ENCODE data around the gene LRRC8E.
"Not testable (repeated sequence)": the region's sequence is repeated elsewhere in the genome, so short reads cannot be mapped to it uniquely, and the experiment has no call there.

The LRRC8E gene

DNA sequence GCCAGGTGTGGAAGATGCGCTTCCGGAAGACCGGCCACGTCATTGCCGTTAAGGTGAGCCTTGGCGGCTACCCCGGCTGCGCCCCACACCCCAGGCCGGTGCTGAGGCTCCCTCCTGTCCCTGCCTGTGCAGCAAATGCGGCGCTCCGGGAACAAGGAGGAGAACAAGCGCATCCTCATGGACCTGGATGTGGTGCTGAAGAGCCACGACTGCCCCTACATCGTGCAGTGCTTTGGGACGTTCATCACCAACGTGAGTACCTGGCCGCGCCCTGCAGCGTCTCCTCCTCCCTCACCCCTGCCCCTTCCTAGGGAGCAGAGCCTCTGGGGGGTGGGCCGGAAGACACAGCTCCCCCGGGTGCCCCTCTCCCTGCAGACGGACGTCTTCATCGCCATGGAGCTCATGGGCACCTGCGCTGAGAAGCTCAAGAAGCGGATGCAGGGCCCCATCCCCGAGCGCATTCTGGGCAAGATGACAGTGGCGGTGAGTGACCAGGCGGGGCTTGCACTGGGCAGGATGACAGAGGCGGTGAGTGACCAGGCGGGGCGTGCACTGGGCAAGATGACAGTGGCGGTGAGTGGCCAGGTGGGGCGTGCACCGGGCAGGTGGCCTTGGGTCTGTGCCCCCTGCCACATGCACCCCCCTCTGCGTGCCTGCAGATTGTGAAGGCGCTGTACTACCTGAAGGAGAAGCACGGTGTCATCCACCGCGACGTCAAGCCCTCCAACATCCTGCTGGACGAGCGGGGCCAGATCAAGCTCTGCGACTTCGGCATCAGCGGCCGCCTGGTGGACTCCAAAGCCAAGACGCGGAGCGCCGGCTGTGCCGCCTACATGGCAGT is 22.2 kb downstream of the LRRC8E start:
- DNase-seq = no peak

DNA sequence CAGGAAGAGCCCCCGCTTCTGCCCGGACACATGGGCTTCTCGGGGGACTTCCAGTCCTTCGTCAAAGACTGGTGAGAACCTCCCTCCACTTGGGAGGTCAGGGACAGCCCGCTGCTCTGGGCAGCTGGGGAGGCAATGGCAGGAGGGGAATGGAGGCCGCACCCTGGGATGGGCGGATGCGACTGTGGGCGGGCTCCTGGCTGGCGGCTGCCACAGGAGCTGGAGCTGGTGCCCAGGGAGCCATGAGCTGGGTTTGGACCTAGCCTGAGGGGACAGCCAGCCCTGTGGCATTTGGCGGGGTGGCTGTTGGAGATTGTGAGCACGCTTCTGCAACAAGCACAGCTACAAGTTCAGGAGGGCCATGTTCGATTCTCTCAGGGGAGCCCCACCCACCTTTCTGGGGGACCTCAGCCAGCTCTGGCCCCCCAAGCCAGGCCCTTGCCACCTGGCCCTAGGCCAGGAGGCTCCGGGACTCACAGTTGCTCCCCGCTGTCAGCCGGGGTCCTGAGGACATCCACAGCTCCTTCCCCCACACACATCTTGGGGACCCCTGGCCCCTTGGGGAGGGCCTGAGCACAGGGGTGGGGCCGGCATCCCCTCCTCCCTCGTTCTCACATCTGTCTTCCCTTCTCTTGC is 23.3 kb downstream of the LRRC8E start:
- DNase-seq = no peak

GRCh38 chr19:7912144-7912696 is 23.9 kb downstream of the LRRC8E start:
- no peak for DNase-seq

GRCh38 chr19:7912697-7913564 is 24.6 kb downstream of the LRRC8E start:
- no peak for DNase-seq

GRCh38 chr19:7913652-7914051 is 25.3 kb downstream of the LRRC8E start:
- no peak for DNase-seq

DNA sequence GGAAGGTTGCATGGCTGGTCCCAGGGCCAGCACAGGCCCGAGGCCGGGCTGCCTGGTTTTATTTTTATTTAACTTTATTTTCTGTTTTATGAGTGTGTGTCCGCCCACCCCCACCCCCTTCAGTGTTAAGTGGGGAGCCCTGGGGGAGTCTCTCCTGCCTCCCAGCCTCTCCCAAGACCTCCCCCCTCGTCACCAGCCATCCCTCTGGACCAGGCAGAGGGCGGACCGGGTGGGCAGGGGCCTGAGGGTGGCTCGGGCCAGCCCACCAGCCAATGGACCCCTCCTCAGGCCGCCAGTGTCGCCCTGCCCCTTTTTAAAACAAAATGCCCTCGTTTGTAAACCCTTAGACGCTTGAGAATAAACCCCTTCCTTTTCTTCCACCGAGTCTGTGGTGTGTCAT is 25.8 kb downstream of the LRRC8E start:
- DNase-seq = no peak

- no peak for DNase-seq
Measured at GRCh38 chr19:7914598-7915045, 26.3 kb downstream of the LRRC8E start, which contains the start of gene TGFBR3L. Gene TGFBR3L (plus strand): TSS chr19:7914830.

DNA sequence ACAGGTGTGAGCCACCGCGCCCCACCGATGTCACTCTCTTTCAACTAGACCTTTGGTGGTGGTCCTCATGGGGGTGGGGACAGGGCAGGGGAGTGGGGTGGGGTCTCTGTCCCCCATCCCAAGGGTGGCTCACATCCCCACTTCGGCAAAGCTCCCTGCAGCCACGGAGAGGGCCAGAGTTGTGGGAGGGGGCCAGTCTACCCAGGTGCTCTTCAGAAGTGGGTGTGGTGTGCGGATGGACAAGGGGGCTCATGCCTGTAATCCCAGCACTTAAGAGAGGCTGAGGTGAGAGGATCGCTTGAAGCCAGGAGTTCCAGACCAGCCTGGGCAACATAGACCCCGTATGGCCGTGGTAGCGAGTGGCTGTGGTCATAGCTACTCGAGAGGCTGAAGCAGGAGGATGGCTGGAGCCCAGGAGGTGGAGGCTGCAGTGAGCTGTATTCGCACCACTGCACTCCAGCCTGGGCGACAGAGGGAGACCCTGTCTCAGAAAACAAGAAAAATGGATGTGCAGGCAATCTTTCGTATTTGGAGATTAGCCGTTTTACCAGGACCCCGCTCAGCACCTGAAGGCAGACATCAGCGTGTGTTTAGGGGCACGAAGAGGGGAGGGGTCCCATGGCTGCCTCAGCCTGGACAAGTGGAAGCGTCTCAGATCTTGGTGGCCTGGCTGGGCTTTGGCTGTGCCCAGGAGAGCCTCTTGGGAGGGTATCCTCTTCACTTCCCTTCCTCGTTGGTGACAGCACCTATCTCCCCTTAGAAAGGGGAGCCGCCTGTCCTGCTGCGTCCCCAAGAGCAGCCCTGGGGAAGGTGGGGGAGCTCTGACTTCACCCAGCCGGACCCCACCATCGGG is 27.2 kb downstream of the LRRC8E start:
- DNase-seq = no peak

GRCh38 chr19:7916103-7916954 is 28.0 kb downstream of the LRRC8E start:
- no peak for DNase-seq

- DNase-seq = no peak
Measured at GRCh38 chr19:7916955-7917266, 28.6 kb downstream of the LRRC8E start.

GRCh38 chr19:7917267-7918061 is 29.2 kb downstream of the LRRC8E start:
- peak; percentile 46 for DNase-seq

GRCh38 chr19:7918062-7918614 is 29.8 kb downstream of the LRRC8E start:
- DNase-seq = not testable (repeated sequence)

DNA sequence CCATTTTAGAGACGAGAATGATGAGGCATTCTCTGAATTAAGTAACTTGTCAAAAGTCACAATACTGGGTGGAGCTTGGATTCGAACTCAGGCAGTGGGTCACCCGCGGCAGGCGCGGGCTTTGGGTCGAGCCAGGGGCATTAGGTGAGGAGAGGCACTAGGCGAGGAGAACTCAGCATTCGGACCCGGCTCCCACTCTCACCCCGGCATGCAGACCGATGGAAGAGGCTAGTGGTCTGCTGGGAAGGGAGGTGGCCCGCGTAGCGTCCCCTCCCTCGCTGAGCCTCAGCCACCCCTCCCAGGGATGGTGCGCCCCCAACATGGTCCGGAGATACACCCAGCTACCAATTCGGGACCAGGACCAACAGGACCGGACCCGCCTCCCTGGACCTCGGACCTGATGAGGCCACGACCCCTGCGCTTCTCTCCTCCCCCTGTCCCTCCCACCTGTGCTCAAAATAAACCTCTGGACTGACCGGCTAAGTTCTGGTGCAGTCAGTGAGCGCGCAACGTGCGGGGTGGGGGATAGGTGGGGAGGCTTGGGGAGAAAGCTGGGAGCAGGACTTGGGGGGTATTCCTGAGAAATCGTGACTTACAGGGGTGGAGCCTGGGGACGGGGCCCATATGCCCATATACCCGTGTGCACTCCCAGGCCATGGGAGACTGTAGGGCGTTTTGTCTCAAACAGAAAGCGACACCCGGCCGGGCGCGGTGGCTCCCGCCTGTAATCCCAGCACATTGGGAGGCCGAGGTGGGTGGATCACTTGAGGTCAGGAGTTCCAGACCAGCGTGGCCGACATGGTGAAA is 30.5 kb downstream of the LRRC8E start:
- no peak for DNase-seq

DNA sequence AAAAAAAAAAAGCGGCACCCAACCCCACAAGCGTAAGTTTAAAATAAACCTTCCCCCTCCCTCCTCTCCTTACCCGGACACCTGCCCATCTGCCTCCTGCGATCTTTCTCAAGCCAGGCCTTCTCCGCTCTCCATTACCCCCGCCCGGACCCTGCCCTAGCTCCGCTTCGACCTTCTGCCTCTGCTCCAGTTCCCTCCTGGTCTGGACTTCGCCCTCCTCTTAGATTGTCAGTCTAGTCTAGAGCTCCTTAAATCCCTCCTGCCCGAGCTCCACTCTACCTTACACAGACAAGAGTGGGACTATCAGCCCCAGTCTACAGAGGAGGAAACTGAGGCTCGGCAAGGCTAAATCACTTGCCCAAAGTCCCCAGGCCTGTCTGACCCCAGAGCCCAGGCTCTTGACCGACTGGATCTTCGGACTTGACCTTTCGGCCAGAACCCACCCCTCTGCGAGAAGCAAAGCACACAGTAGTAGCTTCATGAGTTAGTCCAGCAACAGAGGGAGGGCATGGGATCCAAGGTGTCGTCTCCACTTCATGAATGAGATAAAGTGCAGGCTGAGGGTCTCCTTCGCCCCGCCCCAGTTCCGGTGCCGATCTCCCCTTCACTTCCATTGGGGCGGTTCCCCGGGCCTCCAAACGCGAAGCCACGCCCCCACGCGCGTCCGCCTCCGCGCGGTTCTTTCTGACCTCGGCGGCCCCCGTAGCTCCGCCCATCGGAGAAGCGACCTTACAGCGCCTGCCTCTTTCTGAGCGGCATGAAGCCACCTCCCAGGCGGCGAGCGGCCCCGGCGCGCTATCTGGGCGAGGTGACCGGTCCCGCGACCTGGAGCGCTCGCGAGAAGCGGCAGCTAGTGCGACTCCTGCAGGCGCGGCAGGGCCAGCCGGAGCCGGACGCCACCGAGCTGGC is 31.6 kb downstream of the LRRC8E start, which contains the start of gene SNAPC2:
SNAPC2 (plus strand) TSS at position 729 of the 909 bp plus-strand sequence; CDS start at position 758, 29 bp downstream.
- DNase-seq = peak; percentile 95

DNA sequence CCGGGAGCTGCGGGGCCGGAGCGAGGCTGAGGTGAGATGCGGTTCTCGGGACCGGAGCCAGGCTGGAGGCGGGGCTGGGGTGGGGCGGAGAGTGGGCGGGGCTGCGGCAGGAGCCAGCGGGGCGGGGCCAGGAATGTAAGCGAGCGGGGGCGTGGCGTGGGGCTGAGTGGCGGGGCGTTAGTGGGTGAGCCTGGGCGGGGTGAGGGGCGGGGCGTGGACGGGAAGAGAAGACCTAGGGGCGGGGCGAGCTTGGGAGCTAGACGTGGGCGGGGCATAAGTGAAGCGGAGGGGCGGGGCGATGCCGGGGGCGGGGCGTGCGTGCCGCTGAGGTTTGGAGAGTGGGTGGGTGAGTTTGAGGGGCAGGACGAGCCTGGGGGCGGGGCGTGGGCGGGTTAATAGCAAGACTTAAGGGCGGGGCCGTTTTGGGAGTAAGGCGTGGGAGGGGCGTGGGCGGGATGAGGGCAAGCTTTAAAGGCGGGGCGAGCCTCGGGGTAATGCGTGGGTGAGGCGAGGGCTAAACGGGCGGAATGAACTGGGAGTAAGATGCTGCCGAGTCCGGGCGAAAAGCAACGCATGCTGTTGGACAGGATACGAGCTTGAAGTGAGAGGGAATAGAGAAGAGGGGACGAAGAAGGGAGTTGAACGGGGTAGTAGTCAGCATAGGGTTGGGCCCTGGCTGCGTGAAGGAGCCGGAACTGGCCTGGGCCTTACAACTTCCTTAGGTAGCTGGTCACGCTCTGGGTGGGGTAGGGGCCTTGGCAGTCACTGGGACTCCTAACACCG is 32.4 kb downstream of the LRRC8E start:
- DNase-seq = peak; percentile 94

- no peak for DNase-seq
Measured at GRCh38 chr19:7921302-7921966, 33.1 kb downstream of the LRRC8E start.

Measured in fibroblast of skin of right biceps (primary cell).